Colonic mucosa (tissue), 4 donors: ENCODE results near the gene BMP7. TPM values are rescaled to one million over a fixed set of nuclear protein-coding genes. Genes with fewer than 3 reads are reported as not detected.

Experiments
- DNase-seq: peaks from one replicate; pipeline ENCODE4 v3.0.0-alpha.2; 2020
- H3K27ac ChIP-seq: fragments of 200-600 bp; one replicate; pipeline ENCODE4 v1.8.0; 2021
- H3K27me3 ChIP-seq: fragments of 200-600 bp; one replicate; pipeline ENCODE4 v1.8.0; 2021
- H3K36me3 ChIP-seq: fragments of 200-600 bp; one replicate; pipeline ENCODE4 v1.8.0; 2021
- H3K4me1 ChIP-seq: fragments of 200-600 bp; one replicate; pipeline ENCODE4 v1.8.0; 2021; ENCODE audit warnings: mild to moderate bottlenecking
- H3K4me3 ChIP-seq: fragments of 200-600 bp; one replicate; pipeline ENCODE4 v1.8.0; 2021
- H3K9ac ChIP-seq, 2 donors: one replicate each; pipeline ENCODE4 v1.7.0; 2013; ENCODE audit warnings: control low read depth in 2 of 2, low read depth in 2 of 2, low read length in 2 of 2
- H3K9me3 ChIP-seq: fragments of 200-600 bp; one replicate; pipeline ENCODE4 v1.8.0; 2021
- CTCF ChIP-seq: fragments of 200-600 bp; IDR thresholded peaks from one replicate; pipeline ENCODE4 v1.8.0; 2022; ENCODE audit warnings: antibody characterized with exemption, mild to moderate bottlenecking
- intact Hi-C: fragments of 100-400 bp; cut with DNase I; formaldehyde crosslinking; loops from one replicate; pipeline ENCODE4 v1.14.1; 2022
- total RNA-seq, 2 donors: library from RNA; stranded (reverse); fragmentation: NEBNext Ultra II Directional in 1 of 2; extraction: Animal tissue kit (Norgen Biotek cat#: 25700) in 1 of 2; gene quantifications; one replicate each; pipeline ENCODE4 v1.2.1, GENCODE V29; 2021
- donor health status: healthy.
- donor health status: DM: no; HTN: no; CAD: no.
- donor health status: DM: no; HTN: no; CAD: no.

Gene BMP7
- total RNA-seq, 2 donors from 2014 or later: 1.3 to 3.2 TPM

- Histone ChIP-seq H3K4me3 (no peak overlapping the region), H3K9ac (no peak overlapping the region), H3K36me3 (no peaks in the 10 kb centered on the region), H3K9me3 (no peaks in the 10 kb centered on the region), H3K27ac (no peak overlapping the region), H3K4me1 (no peaks in the 10 kb centered on the region), H3K27me3 (no peaks in the 10 kb centered on the region)
- no peak for DNase-seq
- no peak for TF ChIP-seq CTCF
- intact Hi-C loops: no loop called here
Measured at GRCh38 chr20:57274846-57275245, 8.4 kb upstream of the BMP7 start.

GRCh38 chr20:57274299-57274698 lies 7.9 kb upstream of the BMP7 start:
- no peak for DNase-seq
- intact Hi-C loops: no loop called here
- Histone ChIP-seq H3K9me3 (no peaks in the 10 kb centered on the region), H3K36me3 (no peaks in the 10 kb centered on the region), H3K27me3 (no peaks in the 10 kb centered on the region), H3K9ac (no peak overlapping the region), H3K27ac (no peak overlapping the region), H3K4me1 (no peaks in the 10 kb centered on the region), H3K4me3 (no peak overlapping the region)
- no peak for TF ChIP-seq CTCF

GRCh38 chr20:57272883-57273535 lies 6.6 kb upstream of the BMP7 start:
- TF ChIP-seq CTCF: no peak
- Histone ChIP-seq H3K27me3 (no peaks in the 10 kb centered on the region), H3K4me3 (no peak overlapping the region), H3K4me1 (no peaks in the 10 kb centered on the region), H3K36me3 (no peaks in the 10 kb centered on the region), H3K27ac (no peak overlapping the region), H3K9ac (no peak overlapping the region), H3K9me3 (no peaks in the 10 kb centered on the region)
- intact Hi-C loops: no loop called here
- no peak for DNase-seq

GRCh38 chr20:57270204-57270984 lies 4.0 kb upstream of the BMP7 start:
- Histone ChIP-seq H3K9me3 (no peaks in the 10 kb centered on the region), H3K4me3 (no peak overlapping the region), H3K36me3 (no peaks in the 10 kb centered on the region), H3K9ac (no peak overlapping the region), H3K4me1 (no peaks in the 10 kb centered on the region), H3K27ac (no peak overlapping the region), H3K27me3 (peaks cover 22% of the 10 kb centered on the region)
- DNase-seq: no peak
- no peak for TF ChIP-seq CTCF
- intact Hi-C loops: no loop called here

- no peak overlapping the region for H3K27ac ChIP-seq
- no peaks in the 10 kb centered on the region for H3K36me3 ChIP-seq
- intact Hi-C loops: no loop called here
- no peak for DNase-seq
- no peaks in the 10 kb centered on the region for H3K9me3 ChIP-seq
- no peak for TF ChIP-seq CTCF
- no peak overlapping the region for H3K4me3 ChIP-seq
- H3K4me1 ChIP-seq: no peaks in the 10 kb centered on the region
- H3K27me3 ChIP-seq: peaks cover 32% of the 10 kb centered on the region
- H3K9ac ChIP-seq: no peak overlapping the region
Measured at GRCh38 chr20:57269148-57269984, 2.9 kb upstream of the BMP7 start.
